ENCODE measurements around the gene TAF4B. TPM values are rescaled to one million over a fixed set of nuclear protein-coding genes. Genes with fewer than 3 reads are reported as not detected.

Gene TAF4B
- total RNA-seq, 1 donor from 2014 or later = 3.2 TPM

- DNase-seq (ENCODE audit: low read depth) (no peak), FAIRE-seq (no peak)
- no peaks in the 10 kb centered on the region for H3K36me3 ChIP-seq (ENCODE audit: insufficient read depth, low read length)
- no peaks in the 10 kb centered on the region for H3K27me3 ChIP-seq (ENCODE audit: insufficient read depth, low read length)
- H3K4me2 ChIP-seq (ENCODE audit: low read length) = no peak overlapping the region
- Mint-ChIP-seq H3K4me1 (ENCODE audit: low read depth, unreplicated experiment) (peaks cover 5% of the 10 kb centered on the region), H3K27me3 (ENCODE audit: low read depth, unreplicated experiment) (peaks cover 12% of the 10 kb centered on the region), H3K36me3 (ENCODE audit: low read depth, unreplicated experiment) (no peaks in the 10 kb centered on the region), H3K27ac (ENCODE audit: unreplicated experiment) (no peak overlapping the region), H3K4me3 (ENCODE audit: unreplicated experiment) (no peak overlapping the region), H3K9me3 (ENCODE audit: unreplicated experiment) (no peaks in the 10 kb centered on the region)
- H2AFZ ChIP-seq (ENCODE audit: low read depth, low read length) = no peak overlapping the region
- H3K9ac ChIP-seq (ENCODE audit: low read length) = no peak overlapping the region
- TF ChIP-seq EZH2 (IDR thresholded peaks at IDR 0.05; ENCODE audit: insufficient read depth, low read length) = no peak
- TF ChIP-seq, protein P1, sequence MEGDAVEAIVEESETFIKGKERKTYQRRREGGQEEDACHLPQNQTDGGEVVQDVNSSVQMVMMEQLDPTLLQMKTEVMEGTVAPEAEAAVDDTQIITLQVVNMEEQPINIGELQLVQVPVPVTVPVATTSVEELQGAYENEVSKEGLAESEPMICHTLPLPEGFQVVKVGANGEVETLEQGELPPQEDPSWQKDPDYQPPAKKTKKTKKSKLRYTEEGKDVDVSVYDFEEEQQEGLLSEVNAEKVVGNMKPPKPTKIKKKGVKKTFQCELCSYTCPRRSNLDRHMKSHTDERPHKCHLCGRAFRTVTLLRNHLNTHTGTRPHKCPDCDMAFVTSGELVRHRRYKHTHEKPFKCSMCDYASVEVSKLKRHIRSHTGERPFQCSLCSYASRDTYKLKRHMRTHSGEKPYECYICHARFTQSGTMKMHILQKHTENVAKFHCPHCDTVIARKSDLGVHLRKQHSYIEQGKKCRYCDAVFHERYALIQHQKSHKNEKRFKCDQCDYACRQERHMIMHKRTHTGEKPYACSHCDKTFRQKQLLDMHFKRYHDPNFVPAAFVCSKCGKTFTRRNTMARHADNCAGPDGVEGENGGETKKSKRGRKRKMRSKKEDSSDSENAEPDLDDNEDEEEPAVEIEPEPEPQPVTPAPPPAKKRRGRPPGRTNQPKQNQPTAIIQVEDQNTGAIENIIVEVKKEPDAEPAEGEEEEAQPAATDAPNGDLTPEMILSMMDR (IDR thresholded peaks at IDR 0.05; ENCODE audit: insufficient read depth, low read depth, low read length) = no peak
- no peaks in the 10 kb centered on the region for H4K20me1 ChIP-seq (ENCODE audit: insufficient read depth, low read length)
- H3K79me2 ChIP-seq (ENCODE audit: insufficient read depth, low read length) = no peaks in the 10 kb centered on the region
- no peak overlapping the region for H3K27ac ChIP-seq (ENCODE audit: low read depth, low read length)
- H3K4me3 ChIP-seq (ENCODE audit: insufficient read depth, low read depth, low read length) = no peak overlapping the region
- H3K9me3 ChIP-seq (ENCODE audit: insufficient read depth, low read depth, low read length) = no peaks in the 10 kb centered on the region
- no peaks in the 10 kb centered on the region for H3K4me1 ChIP-seq (ENCODE audit: insufficient read depth, low read length)
Measured at GRCh38 chr18:26422472-26423162, 196.4 kb downstream of the TAF4B start.

GRCh38 chr18:26424428-26425147 lies 198.3 kb downstream of the TAF4B start:
- no peak overlapping the region for H2AFZ ChIP-seq (ENCODE audit: low read depth, low read length)
- no peak overlapping the region for H3K27ac Mint-ChIP-seq (ENCODE audit: unreplicated experiment)

More at GRCh38 chr18:26424428-26425147, 198.3 kb downstream of the TAF4B start:
- Mint-ChIP-seq H3K27me3 (ENCODE audit: low read depth, unreplicated experiment) (peaks cover 12% of the 10 kb centered on the region), H3K9me3 (ENCODE audit: unreplicated experiment) (no peaks in the 10 kb centered on the region), H3K36me3 (ENCODE audit: low read depth, unreplicated experiment) (no peaks in the 10 kb centered on the region), H3K4me1 (ENCODE audit: low read depth, unreplicated experiment) (peaks cover 8% of the 10 kb centered on the region), H3K4me3 (ENCODE audit: unreplicated experiment) (no peak overlapping the region)
- no peak for TF ChIP-seq EZH2 (IDR thresholded peaks at IDR 0.05; ENCODE audit: insufficient read depth, low read length)
- TF ChIP-seq, protein P1 (IDR thresholded peaks at IDR 0.05; ENCODE audit: insufficient read depth, low read depth, low read length) = no peak
- DNase-seq (ENCODE audit: low read depth) = no peak
- H3K9me3 ChIP-seq (ENCODE audit: insufficient read depth, low read depth, low read length) = no peaks in the 10 kb centered on the region
- H3K27me3 ChIP-seq (ENCODE audit: insufficient read depth, low read length) = no peaks in the 10 kb centered on the region
- no peak overlapping the region for H3K27ac ChIP-seq (ENCODE audit: low read depth, low read length)
- H3K4me2 ChIP-seq (ENCODE audit: low read length) = no peak overlapping the region
- H3K36me3 ChIP-seq (ENCODE audit: insufficient read depth, low read length) = no peaks in the 10 kb centered on the region
- no peak overlapping the region for H3K4me3 ChIP-seq (ENCODE audit: insufficient read depth, low read depth, low read length)
- H3K79me2 ChIP-seq (ENCODE audit: insufficient read depth, low read length) = no peaks in the 10 kb centered on the region
- FAIRE-seq = no peak
- no peaks in the 10 kb centered on the region for H3K4me1 ChIP-seq (ENCODE audit: insufficient read depth, low read length)
- no peak overlapping the region for H3K9ac ChIP-seq (ENCODE audit: low read length)
- H4K20me1 ChIP-seq (ENCODE audit: insufficient read depth, low read length) = no peaks in the 10 kb centered on the region
